Suprapubic skin (tissue), 4 donors: Measurements from ENCODE around the gene AGPS. TPM values are rescaled to one million over a fixed set of nuclear protein-coding genes. Genes with fewer than 3 reads are reported as not detected.
"Not testable (repeated sequence)": the region's sequence is repeated elsewhere in the genome, so short reads cannot be mapped to it uniquely, and the experiment has no call there.

Experiments
- DNase-seq, 2 donors: peaks; one replicate each; pipeline ENCODE4 v3.0.0-alpha.2; 2019; ENCODE audit warnings: low spot score in 2 of 2
- H3K27ac ChIP-seq: fragments of 200-600 bp; sonication (generic); one replicate; pipeline ENCODE4 v1.5.1; 2019
- H3K27me3 ChIP-seq: fragments of 200-600 bp; sonication (generic); one replicate; pipeline ENCODE4 v1.5.1; 2019
- H3K36me3 ChIP-seq: fragments of 200-600 bp; sonication (generic); one replicate; pipeline ENCODE4 v1.5.1; 2019
- H3K4me1 ChIP-seq: fragments of 200-600 bp; sonication (generic); one replicate; pipeline ENCODE4 v1.5.1; 2019
- H3K4me3 ChIP-seq: fragments of 200-600 bp; sonication (generic); one replicate; pipeline ENCODE4 v1.5.1; 2019; ENCODE audit warnings: mild to moderate bottlenecking
- H3K9me3 ChIP-seq: fragments of 200-600 bp; sonication (generic); one replicate; pipeline ENCODE4 v1.5.1; 2019
- EP300 ChIP-seq: sonication (generic); formaldehyde crosslinking; IDR thresholded peaks from one replicate; pipeline ENCODE4 v1.6.1; 2017; ENCODE audit warnings: antibody characterized with exemption
- POLR2A ChIP-seq, 2 donors: fragments of 450-650 bp; IDR thresholded peaks; one replicate each; pipeline ENCODE4 v1.6.1; 2017; ENCODE audit warnings: antibody characterized with exemption in 2 of 2, mild to moderate bottlenecking in 2 of 2, moderate library complexity in 2 of 2
- POLR2AphosphoS5 ChIP-seq, 3 donors: sonication (generic); formaldehyde crosslinking; IDR thresholded peaks; one replicate each; pipeline ENCODE4 v1.6.1; 2017; ENCODE audit warnings: antibody characterized with exemption in 3 of 3
- WGBS: methylation state at CpG from one replicate; pipeline ENCODE4 v1.1.5; 2018; 5-methylcytosine and 5-hydroxymethylcytosine counted together
- total RNA-seq, 4 donors: library from RNA; depleted of rRNA; stranded (reverse); fragments of >200 nt; gene quantifications; one replicate each; pipeline ENCODE4 v1.1.0, GENCODE V29; 2016
- TF ChIP-seq, protein P1 (sequence below), 2 donors: fragments of 200-600 bp in 1 of 2; fragments of 450-650 bp in 1 of 2; sonication (generic) in 1 of 2; IDR thresholded peaks; one replicate each; pipeline ENCODE4 v1.5.1; 2016 to 2019; ENCODE audit warnings: antibody characterized with exemption in 2 of 2, mild to moderate bottlenecking in 1 of 2, moderate library complexity in 1 of 2

AGPS gene
- total RNA-seq, 4 donors from 2014 or later = 10.9 to 19.4 (median 13.9) TPM

DNA sequence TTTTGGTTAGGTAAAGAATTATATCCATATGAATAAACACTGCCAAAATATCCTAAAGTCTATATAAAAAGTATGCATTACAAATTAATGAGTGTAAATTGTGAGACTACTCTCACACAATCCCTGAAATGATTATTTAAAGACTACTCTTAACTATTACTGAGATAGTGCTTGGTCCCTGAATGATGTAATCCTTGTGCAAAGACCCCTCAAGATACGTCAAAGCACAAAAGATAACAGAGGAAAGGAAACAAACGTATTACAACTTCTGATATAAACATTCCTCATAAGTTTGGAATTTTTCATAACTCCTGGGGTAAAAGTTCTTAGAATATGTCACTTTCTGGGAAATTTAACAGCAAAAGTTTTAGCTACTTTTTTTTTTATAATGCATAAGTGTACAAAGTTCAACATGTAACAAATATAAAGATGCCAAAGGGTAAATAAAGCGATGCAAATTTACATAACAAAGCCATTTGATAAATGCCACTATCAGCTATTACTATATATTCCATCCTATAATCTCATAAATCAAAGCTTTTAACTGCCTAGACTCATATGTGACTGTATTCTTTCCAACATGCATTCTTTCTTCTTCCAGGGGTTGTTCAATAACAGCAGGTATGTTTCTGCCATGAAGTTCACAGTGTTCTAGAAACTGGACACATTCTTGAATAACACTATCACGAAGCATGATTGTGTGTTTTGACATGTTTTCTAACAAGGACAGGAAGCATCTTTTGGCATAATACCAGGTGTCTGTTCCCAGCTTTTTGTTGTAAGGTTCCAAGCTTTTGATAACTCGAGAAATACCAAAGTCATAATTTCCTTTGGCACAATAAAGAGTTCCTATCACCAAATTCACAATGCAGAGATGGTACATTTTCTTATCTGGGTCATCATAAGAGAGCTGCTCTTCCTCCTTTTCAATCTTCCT is 158.0 kb downstream of the AGPS start:
- DNase-seq = no peak
- no peaks in the 10 kb centered on the region for H3K36me3 ChIP-seq
- H3K4me3 ChIP-seq = no peak overlapping the region
- H3K27me3 ChIP-seq = no peaks in the 10 kb centered on the region
- no peak for TF ChIP-seq POLR2AphosphoS5 (IDR thresholded peaks at IDR 0.05)
- TF ChIP-seq EP300 = no peak
- TF ChIP-seq, protein P1, sequence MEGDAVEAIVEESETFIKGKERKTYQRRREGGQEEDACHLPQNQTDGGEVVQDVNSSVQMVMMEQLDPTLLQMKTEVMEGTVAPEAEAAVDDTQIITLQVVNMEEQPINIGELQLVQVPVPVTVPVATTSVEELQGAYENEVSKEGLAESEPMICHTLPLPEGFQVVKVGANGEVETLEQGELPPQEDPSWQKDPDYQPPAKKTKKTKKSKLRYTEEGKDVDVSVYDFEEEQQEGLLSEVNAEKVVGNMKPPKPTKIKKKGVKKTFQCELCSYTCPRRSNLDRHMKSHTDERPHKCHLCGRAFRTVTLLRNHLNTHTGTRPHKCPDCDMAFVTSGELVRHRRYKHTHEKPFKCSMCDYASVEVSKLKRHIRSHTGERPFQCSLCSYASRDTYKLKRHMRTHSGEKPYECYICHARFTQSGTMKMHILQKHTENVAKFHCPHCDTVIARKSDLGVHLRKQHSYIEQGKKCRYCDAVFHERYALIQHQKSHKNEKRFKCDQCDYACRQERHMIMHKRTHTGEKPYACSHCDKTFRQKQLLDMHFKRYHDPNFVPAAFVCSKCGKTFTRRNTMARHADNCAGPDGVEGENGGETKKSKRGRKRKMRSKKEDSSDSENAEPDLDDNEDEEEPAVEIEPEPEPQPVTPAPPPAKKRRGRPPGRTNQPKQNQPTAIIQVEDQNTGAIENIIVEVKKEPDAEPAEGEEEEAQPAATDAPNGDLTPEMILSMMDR (IDR thresholded peaks at IDR 0.05) = no peak
- TF ChIP-seq POLR2A (IDR thresholded peaks at IDR 0.05) = no peak
- WGBS = 66% methylated on average over 5 of the region's 5 CpGs
- peaks cover 13% of the 10 kb centered on the region for H3K4me1 ChIP-seq
- H3K9me3 ChIP-seq = no peaks in the 10 kb centered on the region
- no peak overlapping the region for H3K27ac ChIP-seq

DNA sequence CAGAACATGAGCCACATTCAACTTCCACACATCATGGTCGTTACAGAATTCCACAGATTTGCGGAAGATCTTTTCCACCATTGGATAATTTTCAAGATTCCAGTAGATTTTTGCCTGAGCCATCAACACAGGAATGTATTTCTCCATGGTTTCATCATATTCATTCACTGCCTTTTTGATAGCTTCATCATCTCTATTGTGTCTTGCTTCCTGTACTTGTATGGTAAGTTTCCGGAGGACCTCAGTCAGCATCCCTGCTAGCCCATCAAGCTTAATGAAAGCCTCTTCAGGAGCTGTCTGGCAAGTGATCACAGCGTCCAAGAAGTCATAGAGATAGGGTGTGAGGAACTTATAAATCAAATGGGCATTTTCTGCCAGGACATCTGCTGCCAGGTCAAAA is 158.8 kb downstream of the AGPS start:
- H3K27ac ChIP-seq = not testable (repeated sequence)
- 96% methylated on average over 4 of the region's 4 CpGs for WGBS
- H3K4me1 ChIP-seq = peaks cover 13% of the 10 kb centered on the region

DNA sequence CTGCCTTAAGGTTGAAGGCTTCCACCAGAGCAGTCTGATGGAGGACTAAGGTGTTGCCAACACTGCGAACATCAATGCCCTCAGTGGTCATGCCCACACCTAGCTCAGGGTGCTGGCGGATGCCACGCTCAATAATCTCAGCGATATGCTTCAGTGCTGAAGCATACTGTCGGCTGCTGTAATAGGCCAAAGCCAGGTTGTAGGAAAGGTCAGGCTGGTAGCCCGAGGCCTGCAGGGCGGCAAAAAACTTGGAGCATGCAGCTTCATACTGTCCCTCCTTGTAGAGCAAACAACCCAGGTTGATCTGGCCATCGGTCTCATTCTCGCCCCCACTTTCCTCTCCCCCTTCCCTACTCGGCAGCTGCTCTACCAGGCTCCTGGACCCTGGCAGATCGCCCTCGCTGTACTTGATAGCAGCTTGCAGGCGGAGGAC is 159.4 kb downstream of the AGPS start:
- H3K36me3 ChIP-seq = no peaks in the 10 kb centered on the region
- 67% methylated on average over 13 of the region's 13 CpGs for WGBS
- H3K4me3 ChIP-seq = peak overlapping the region; percentile 67
- DNase-seq = peak in 1 of 2 donors; percentile 73
- H3K9me3 ChIP-seq = no peaks in the 10 kb centered on the region
- H3K27me3 ChIP-seq = no peaks in the 10 kb centered on the region
- no peak for TF ChIP-seq POLR2A (IDR thresholded peaks at IDR 0.05)
- no peak for TF ChIP-seq EP300
- TF ChIP-seq, protein P1 (IDR thresholded peaks at IDR 0.05) = no peak
- no peak for TF ChIP-seq POLR2AphosphoS5 (IDR thresholded peaks at IDR 0.05)
- peaks cover 13% of the 10 kb centered on the region for H3K4me1 ChIP-seq
- peak overlapping the region; percentile 93 for H3K27ac ChIP-seq

More for the DNA sequence above, 158.8 kb downstream of the AGPS start:
- not testable (repeated sequence) for H3K4me3 ChIP-seq, DNase-seq, H3K36me3 ChIP-seq, H3K27me3 ChIP-seq, H3K9me3 ChIP-seq

DNA sequence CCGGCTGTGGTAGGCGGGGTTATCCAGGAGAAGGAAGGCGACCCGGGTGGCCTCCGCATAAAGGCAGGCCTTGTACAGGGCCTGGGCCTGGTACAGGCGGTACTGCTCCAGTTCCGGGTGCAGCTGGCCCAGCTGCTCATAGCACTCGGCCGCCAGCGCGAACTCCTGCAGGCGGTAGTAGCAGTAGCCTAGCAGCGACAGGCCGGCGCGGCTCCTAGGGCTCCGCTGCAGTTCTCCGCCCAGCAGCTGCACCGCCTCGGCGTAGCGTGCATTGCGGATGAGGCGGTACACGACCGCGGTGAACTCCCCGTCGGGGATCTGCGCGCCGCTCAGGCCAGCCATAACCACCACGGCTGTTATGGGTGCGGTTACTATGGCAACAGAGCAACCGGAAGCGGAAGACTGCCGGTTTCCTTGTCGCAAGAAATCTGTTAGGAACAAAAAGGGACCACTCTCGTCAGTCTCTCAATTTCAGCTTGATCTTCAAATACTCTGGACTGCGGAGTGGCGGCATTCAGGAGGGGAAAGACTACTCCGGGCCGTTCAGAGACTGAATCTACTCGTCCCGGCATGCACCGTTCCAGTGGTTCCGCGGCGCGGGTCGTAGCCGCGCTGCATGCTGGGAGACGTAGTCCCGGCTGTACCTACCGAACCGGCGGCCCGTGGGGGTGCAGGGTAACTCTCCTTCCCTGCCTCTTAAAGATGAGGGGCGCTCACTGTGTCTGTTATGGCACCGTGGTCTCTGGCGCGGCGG is 160.0 kb downstream of the AGPS start:
- no peaks in the 10 kb centered on the region for H3K27me3 ChIP-seq
- peak overlapping the region; percentile 67 for H3K4me3 ChIP-seq
- no peaks in the 10 kb centered on the region for H3K36me3 ChIP-seq
- TF ChIP-seq, protein P1 (IDR thresholded peaks at IDR 0.05) = peak in 1 of 2 donors; percentile 9
- TF ChIP-seq POLR2A (IDR thresholded peaks at IDR 0.05) (no peak), POLR2AphosphoS5 (IDR thresholded peaks at IDR 0.05) (peak in 2 of 3 donors; percentile 52 to 59), EP300 (no peak)
- whole genome bisulfite sequencing = 3% methylated on average over 10 of the region's 64 CpGs
- H3K9me3 ChIP-seq = no peaks in the 10 kb centered on the region
- peak; percentile 92 to 94 for DNase-seq
- peaks cover 13% of the 10 kb centered on the region for H3K4me1 ChIP-seq
- H3K27ac ChIP-seq = peak overlapping the region; percentile 93

DNA sequence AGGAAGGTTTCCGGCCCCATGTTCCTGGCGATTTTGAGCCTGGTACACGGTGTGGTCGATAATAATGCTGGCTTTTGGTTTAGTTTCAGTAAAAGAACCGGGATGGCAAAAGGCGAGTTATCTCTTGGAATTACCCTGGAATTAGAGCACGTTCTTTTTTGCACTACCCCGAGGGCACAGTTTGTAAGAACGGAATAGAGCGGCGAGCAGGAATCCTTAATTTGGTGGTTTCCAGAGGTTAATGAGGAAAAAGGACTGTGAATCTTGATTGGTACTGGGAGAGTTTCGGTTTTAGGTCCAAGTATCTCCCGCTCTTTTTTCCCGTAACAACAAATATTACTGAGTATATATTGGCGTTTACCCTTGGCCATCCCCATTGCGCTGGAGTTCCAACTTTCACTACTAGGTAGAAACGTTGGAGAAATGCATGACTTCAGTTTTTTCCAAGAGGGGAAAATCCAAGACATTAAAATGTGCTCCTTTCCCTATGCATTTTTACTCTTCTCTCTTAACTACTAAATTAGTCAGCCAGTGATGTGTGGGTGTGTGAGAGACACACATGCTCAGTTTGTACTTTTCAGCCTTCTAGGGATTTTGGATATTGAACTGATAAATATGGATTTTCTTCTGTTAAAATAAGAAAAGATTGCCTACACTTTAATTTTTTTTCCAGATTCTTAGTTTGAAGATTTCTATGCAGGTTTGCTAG is 160.8 kb downstream of the AGPS start:
- no peak for TF ChIP-seq POLR2AphosphoS5 (IDR thresholded peaks at IDR 0.05)
- no peak for TF ChIP-seq EP300
- TF ChIP-seq, protein P1 (IDR thresholded peaks at IDR 0.05) = no peak
- TF ChIP-seq POLR2A (IDR thresholded peaks at IDR 0.05) = no peak
- DNase-seq = no peak
- H3K27ac ChIP-seq = peak overlapping the region; percentile 93

More for the DNA sequence above, 160.8 kb downstream of the AGPS start:
- 5% methylated on average over 17 of the region's 17 CpGs for WGBS
- H3K36me3 ChIP-seq = no peaks in the 10 kb centered on the region
- peaks cover 13% of the 10 kb centered on the region for H3K4me1 ChIP-seq
- H3K27me3 ChIP-seq = no peaks in the 10 kb centered on the region
- no peaks in the 10 kb centered on the region for H3K9me3 ChIP-seq
- peak overlapping the region; percentile 67 for H3K4me3 ChIP-seq
